Stimulated activated CD8-positive, alpha-beta memory T cell treated with anti-CD3 and anti-CD28 coated beads, Interleukin-4, amount 100 ng/mL, for 1 hour (primary cell): Measurements from ENCODE around the gene SPNS1.
"Not testable (repeated sequence)": the region's sequence is repeated elsewhere in the genome, so short reads cannot be mapped to it uniquely, and the experiment has no call there.

Experiments used
- DNase-seq, 2 donors: peaks; one replicate each; pipeline ENCODE4 v3.0.0-alpha.2; 2020; ENCODE audit warnings: low read depth in 2 of 2, low spot score in 1 of 2

SPNS1 gene

DNA sequence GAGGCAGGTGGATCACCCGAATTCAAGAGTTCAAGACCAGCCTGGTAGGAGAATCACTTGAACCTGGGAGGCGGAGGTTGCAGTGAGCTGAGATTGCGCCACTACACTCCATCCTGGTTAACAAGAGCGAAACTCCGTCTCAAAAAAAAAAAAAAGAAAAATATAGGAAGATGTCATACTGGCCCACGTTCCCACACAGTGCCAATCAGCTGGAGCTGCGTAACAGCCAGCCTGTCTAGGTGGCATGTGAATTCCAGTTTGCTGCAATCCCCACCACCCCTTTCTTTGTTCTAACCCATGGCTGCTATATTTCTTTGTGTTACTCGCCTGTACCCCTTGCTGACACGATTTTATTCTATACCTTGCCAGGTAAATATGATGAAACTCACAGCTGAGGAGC lies 16.4 kb upstream of the SPNS1 start:
- no peak for DNase-seq

DNA sequence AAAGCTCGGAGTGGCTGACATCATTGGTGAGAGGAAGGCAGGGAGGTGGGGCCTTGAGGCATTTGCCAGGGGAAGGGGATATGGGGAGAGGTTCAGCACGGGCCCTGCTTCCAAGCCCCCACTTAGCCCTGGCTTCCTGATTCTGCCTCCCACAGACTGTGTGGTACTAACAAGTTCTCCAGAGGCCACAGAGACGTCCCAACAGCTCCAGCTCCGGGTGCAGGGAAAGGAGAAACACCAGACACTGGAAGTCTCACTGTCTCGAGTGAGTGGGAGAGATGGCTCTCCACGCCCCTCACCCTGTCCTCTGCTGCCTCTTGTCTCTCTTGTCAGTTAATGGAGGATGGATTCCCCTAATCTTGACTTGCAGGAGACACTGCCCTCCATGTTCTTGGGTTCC lies 15.7 kb upstream of the SPNS1 start:
- DNase-seq, result no peak

DNA sequence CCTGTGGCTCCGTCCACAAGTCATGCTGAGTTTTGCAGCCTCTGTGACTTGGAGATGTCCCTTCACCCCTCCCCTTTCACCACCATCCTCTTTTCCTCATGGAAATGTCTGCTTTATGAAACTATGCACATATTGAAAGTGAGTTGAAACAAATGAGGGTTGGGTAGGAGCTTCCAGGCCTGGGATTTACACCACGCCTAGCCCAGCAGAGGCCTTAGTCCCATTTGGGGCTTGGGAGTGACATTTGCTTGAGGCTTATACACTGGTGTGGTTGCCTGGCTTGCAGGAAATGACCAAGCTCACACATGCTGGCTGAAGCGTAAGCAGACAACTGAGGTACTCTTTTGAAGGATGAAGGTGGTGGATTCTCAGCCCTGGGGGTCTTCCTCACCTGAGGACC lies 10.5 kb upstream of the SPNS1 start:
- DNase-seq, result no peak

DNA sequence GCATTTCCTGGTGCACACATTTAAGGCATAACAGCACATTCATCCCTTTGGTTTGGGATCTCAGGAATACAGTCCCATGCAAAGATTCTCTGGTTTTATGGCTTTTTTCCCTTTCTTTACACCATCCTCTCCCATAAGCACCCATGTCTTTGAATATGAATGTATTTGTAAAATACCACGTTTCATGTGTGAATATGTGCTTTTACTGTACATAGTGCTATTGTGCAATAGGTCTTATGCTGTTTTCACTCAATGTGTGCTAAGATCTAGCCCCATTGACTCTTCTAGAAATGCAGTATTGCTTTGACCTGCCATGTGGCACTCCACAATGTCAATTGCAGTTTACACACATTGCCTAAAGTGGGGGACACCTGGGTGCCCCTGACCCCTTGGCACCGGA lies 10.1 kb upstream of the SPNS1 start:
- DNase-seq, result no peak

DNA sequence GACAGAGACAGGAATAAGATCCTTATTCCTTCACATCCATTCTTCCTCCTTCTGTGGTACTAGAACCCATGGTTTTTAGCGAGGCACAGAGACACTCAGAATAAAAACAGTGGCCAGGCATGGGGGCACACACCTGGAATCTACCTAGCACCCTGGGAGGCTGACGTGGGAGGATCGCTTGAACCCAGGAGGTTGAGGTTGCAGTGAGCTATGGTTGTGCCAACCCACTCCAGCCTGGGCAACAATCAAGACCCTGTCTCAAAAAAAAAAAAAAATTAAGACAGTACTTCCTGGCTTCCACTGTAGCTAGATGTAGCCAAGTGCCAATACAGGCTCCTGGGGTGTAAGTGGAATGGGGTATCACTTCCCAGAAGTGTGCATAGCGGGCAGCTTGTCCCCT lies 7.4 kb upstream of the SPNS1 start:
- no peak for DNase-seq

DNA sequence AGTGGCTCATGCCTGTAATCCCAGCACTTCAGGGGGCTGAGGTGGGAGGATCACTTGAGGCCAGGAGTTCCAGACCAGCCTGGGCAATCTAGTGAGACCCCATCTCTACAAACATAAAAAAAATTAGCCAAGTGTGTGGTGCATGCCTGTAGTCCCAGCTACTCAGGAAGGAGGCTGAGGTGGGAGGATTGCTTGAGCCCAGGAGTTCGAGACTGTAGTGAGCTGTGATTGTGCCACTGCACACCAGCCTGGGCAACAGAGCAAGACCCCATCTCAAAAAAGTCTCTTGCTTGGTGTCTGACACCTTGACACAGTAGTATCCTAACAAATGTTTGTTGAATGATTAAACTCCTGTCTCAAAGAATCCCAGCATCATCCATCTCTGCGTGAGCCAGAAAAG lies 4.9 kb upstream of the SPNS1 start:
- not testable (repeated sequence) for DNase-seq

DNA sequence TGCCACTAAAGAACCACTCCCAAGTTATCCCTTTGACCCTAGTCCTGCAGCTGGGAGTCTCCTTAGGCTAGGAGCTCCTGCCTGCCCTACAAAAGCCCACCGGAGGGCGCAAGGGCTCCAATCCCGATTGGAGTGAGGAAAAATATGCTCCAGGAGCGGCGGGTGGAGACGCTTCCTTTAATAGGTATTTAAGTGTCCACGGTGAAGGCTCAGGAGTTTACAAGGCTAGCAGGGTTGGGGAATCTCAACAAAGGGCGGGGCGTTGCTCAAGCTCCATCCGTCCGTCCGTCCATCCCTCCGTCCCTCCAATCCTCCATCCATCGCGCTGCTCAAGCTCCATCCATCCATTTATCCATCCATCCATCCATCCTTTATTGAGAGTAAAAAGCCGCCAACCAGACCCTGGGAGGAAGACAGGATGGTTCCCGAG lies 556 bp upstream of the SPNS1 start:
- DNase-seq, result no peak

DNA sequence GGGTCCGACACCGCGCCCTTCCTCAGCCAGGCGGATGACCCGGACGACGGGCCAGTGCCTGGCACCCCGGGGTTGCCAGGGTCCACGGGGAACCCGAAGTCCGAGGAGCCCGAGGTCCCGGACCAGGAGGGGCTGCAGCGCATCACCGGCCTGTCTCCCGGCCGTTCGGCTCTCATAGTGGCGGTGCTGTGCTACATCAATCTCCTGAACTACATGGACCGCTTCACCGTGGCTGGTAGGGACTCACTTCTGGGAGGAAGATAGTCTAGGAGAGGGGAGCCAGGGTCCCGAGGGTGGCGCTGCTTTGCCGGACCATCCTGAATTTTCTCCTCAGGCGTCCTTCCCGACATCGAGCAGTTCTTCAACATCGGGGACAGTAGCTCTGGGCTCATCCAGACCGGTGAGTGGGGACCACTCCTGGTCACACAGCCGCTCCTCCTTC lies 601 bp downstream of the SPNS1 start:
- DNase-seq, result no peak

DNA sequence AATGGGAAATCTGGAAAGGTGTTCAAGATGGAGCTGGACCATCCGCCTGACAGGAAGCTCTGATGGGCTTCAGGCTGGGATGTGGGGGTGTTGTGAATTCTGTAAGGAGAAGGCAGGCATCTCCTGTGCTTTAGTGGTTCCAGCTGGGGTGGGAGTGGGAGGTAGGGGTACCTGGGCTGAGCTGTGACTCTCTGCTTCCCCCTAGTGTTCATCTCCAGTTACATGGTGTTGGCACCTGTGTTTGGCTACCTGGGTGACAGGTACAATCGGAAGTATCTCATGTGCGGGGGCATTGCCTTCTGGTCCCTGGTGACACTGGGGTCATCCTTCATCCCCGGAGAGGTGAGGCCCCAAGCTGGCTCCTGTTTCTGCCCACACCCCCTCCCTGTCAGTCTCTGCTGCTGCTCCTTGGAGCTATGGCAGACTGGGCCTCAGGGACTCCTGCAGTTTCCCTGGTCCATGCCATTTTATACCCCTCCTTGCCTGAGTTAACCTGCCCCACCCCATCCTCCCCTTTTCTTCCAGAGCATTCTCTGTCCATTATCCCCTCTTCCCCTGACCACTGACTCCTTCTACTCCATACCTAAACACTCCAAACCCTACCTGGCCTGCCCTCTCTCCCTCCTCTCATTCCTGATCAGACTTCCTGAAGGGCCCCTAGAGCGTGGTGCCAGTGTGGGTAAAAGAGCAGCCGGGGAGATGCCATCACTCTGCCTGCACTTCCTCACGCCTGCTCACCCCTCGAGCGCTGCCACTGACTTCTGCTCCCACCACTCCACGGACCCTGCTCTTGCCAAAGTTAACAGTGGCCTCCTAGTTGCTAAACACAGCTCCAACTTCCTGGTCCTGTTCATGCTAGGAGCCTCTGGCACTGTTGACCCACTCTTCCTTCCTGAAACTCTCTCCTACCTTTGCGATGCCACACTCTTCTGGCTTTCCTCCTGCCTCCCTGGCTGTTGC lies 3.4 kb downstream of the SPNS1 start:
- DNase-seq, result no peak

DNA sequence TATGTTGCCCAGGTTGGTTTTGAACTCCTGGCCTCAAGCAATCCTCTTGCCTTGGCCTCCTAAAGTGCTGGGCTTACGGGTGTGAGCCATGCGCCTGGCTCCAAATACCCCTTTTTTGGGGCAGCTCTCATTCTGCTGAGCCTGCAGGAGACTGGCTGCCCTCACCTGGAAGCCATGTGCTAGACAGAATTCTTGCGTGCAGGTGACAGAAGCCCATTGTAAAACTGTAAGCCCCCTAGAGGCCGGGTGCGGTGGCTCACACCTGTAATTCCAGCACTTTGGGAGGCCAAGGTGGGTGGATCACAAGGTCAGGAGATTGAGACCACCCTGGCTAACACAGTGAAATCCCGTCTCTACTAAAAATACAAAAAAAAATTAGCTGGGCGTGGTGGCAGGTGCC lies 5.8 kb downstream of the SPNS1 start:
- DNase-seq, result not testable (repeated sequence)

DNA sequence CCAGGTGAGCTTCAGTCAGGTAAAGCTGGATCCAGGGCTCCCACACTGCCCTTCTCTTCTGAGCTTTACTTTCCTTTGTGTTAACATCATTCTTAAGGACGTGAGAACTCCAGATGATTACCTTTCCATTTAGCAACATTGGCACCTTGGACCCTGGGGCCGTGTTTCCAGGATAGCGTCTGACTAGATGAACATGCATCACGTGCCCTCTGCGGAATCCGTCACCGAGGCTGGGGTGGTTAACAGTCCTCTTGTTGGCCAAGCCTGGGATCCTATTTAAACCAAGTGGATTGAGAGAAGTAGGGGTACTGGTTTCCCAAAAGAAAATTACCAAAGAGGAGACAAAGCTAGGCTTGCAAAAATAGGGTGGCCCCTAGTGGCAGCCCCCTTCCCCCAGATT lies 6.4 kb downstream of the SPNS1 start:
- DNase-seq, result no peak

DNA sequence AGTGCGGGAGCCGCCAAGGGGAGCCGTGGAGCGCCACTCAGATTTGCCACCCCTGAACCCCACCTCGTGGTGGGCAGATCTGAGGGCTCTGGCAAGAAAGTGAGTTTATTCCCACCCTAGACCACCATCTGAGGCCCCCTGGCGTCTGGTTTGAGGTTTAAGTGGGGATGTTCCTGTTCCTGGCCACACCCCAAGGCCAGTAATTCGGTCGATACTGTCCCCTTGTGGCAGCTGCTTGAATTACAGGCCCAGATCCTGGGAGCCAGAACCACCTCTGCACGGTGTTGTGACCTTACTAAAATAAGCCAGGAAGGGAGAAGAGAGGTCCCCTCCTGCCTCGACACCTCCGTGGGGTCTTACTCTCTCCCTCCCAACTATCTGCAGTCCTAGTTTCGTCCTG lies 6.9 kb downstream of the SPNS1 start:
- no peak for DNase-seq

DNA sequence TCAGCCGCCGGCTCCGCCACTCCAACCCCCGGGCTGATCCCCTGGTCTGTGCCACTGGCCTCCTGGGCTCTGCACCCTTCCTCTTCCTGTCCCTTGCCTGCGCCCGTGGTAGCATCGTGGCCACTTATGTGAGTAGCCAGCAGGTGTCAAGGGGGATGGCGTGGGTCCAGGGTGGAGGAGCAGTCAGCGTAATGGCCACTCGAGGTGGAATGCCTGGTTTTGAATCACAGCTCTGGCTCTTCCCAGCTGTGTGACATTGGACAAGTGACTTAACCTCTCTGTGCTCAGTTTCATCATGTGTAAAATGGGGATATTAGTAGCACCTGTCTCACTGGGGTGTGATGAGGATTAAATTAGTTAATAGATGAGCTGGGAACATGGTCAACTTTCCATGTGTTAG lies 7.8 kb downstream of the SPNS1 start:
- no peak for DNase-seq

DNA sequence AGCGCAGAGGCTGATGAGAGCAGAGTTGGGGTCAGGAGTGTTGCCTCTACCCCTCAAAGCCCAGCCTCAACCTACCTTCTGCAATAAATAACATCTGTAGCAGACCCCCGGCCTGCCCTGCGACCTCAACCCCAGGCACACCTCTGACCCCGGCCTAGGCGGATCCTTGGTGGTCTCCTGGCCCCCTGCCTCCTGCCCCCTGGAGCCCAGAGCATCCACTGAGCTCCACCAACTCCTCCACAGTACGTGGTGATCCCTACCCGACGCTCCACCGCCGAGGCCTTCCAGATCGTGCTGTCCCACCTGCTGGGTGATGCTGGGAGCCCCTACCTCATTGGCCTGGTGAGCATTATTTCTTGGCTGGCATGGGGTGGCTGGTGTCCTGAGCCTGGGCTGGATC lies 8.4 kb downstream of the SPNS1 start:
- DNase-seq, result no peak

DNA sequence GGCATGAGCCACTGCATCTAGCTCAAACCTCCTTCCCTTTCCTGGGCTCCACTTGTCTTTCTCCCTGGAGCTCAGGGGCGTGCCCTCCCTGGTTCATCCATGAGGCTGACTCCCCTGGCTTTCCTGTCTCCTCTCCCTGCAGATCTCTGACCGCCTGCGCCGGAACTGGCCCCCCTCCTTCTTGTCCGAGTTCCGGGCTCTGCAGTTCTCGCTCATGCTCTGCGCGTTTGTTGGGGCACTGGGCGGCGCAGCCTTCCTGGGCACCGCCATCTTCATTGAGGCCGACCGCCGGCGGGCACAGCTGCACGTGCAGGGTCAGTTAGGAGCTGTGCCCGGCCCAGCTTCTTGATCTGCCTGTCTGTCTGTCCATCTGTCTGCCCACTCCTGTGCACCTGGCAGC lies 9.1 kb downstream of the SPNS1 start:
- DNase-seq, result no peak

DNA sequence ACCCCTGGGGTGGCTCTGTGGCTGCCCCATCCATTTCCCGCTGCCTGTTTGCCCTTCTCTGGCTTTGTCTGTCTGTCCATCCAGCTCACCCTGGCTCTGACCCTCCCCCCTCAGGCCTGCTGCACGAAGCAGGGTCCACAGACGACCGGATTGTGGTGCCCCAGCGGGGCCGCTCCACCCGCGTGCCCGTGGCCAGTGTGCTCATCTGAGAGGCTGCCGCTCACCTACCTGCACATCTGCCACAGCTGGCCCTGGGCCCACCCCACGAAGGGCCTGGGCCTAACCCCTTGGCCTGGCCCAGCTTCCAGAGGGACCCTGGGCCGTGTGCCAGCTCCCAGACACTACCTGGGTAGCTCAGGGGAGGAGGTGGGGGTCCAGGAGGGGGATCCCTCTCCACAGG lies 9.5 kb downstream of the SPNS1 start:
- no peak for DNase-seq

DNA sequence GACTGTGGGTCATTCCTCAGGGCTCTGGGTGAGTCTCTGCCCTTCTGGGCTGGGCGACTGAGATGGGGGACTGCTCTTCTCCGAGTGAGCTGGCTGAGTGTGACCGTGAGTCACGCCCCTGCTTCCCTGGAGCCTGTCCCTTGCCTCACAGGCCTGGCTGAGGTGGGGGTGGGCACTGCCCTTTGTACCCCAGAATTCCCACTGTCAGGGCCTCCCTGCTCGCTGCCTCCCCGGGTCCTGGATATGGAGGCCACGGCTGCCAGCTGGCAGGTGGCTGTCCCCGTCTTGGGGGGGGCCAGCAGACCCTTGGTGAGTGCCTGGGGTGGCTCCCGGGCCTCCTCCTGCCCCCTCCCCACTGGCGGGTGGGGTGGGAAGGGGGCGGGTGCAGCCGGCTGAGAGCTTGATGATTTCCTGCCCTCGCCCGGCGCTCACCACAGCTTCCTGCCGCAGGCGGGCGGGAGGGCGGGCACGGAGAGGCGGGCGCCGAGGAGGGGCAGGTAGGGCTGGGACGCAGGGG lies 10.1 kb downstream of the SPNS1 start, which contains the start of gene LAT:
TSS of gene LAT (plus strand) at position 434 of the 517 bp plus-strand sequence. CDS start 366 bp downstream, outside the sequence.
- peak; percentile 60 to 65 for DNase-seq

DNA sequence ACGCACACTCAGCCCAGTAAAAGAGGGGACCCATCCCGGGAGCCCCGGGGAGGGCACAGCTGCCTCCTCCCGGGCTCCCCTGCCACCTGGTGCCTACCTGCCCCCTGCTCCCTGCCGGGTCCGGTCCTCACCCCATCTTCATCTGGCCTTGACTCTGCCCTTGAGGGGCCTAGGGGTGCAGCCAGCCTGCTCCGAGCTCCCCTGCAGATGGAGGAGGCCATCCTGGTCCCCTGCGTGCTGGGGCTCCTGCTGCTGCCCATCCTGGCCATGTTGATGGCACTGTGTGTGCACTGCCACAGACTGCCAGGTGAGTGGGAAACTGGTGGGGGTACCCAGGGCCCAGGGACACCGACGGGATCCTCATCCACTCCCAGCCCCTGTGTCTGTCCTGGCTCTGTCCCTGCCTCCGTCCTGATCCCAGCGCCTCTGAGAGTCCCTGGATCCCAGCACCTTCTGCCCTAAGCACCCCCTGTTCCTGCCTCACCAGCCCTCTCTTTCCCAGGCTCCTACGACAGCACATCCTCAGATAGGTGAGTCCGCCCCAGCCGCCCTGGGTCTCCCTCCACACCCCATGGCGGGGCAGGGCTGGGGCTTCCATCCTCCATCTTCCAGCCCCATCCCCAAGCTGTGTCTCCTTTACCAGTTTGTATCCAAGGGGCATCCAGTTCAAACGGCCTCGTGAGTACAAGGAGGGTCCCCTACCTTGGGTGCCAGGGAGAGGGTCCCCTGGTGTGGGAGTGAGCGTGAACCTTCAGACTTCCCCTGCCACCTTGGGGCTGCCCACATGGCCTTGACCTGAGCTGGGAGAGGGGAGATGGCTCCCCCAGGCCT lies 10.8 kb downstream of the SPNS1 start:
- no peak for DNase-seq

DNA sequence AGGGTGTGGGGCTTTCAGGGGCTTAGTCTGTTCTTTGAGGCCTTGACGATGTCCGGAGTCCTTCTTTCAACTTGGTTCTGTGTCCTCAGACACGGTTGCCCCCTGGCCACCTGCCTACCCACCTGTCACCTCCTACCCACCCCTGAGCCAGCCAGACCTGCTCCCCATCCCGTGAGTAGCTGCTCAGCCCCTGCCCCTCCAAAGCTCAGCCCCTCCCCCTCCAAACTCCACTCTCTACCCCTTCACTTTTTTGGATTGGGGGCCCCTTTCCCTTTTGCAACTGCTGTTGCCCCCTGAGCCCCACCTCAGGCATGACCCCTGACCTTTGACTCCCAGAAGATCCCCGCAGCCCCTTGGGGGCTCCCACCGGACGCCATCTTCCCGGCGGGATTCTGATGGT lies 11.5 kb downstream of the SPNS1 start:
- DNase-seq, result no peak

DNA sequence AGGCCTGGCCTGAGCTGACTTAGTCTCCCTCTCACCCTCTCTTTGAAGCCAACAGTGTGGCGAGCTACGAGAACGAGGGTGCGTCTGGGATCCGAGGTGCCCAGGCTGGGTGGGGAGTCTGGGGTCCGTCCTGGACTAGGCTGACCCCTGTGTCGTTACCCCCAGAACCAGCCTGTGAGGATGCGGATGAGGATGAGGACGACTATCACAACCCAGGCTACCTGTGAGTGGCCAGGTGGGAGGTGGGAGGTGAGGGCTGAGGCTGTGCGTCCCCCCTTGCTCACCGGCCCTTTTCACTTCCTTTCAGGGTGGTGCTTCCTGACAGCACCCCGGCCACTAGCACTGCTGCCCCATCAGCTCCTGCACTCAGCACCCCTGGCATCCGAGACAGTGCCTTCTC lies 11.9 kb downstream of the SPNS1 start:
- no peak for DNase-seq

DNA sequence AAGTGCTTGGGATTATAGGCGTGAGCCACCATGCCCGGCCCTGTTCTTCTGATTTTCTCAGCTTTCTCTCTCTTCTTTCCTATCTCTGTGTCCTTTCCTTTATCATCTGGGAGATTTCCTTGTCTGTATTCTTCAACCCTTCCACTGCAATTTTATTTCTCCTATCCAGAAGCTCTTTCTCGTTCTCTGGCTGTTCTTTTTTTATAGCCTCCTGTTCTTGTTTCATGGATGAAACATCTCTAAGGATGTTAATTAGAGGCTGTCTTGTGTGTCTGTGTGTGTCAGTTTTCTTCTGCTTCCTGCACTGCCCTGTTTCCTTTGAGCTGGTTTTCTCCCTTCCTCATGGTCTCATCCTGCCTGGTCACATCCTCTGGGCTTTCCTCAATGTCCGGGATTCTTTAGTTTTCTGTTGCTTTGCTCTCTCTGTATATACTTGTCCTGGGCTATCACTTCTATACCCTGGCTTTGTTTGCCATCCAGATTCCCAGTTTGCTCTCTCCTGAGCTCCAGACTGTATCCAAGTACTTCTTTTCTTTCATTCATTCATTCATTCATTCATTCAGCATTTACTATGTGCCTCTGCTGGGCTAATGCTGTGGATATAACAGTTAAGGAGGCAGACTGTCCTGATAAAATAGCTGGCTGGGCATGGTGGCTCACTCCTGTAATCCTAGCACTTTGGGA lies 12.7 kb downstream of the SPNS1 start:
- DNase-seq, result no peak
